HepG2 (cell line): Measurements from ENCODE around the gene MFNG. TPM values are rescaled to one million over a fixed set of nuclear protein-coding genes. Genes with fewer than 3 reads are reported as not detected.

Source experiments
- CHD2 ChIP-seq: IDR thresholded peaks from 2 replicates; pipeline ENCODE4 v1.6.1; 2011; ENCODE audit warnings: low read depth, low read length, improper control_type of control experiment
- GATA4 ChIP-seq: sonication (generic); IDR thresholded peaks from 2 replicates; pipeline ENCODE4 v1.6.1; 2016; ENCODE audit warnings: antibody characterized with exemption, low read depth, borderline replicate concordance
- GTF2F1 ChIP-seq: fragments of 150-350 bp; IDR thresholded peaks from 2 replicates; pipeline ENCODE4 v1.6.1; 2014; ENCODE audit warnings: low read length
- HMG20B ChIP-seq: conservative IDR thresholded peaks from 2 replicates; pipeline ENCODE4 v1.6.1; 2016; ENCODE audit warnings: missing genetic modification reagents, missing compliant biosample characterization
- MEIS2 ChIP-seq: sonication (generic); formaldehyde crosslinking; IDR thresholded peaks from 2 replicates; pipeline ENCODE4 v1.9.0; 2021; ENCODE audit warnings: mild to moderate bottlenecking, missing genetic modification reagents
- RORA ChIP-seq: sonication (generic); formaldehyde crosslinking; IDR thresholded peaks from 2 replicates; pipeline ENCODE4 v1.5.0; 2020; ENCODE audit warnings: mild to moderate bottlenecking, missing genetic modification reagents, moderate library complexity
- SOX13 ChIP-seq, 3 experiments: fragments of 450-650 bp in 1 of 3; sonication (generic) in 1 of 3; formaldehyde crosslinking in 1 of 3; IDR thresholded peaks in 2 of 3; conservative IDR thresholded peaks in 1 of 3; 2 replicates each; pipeline versions ENCODE4 v1.5.0 to v1.6.1; 2016 to 2020; ENCODE audit warnings: antibody characterized with exemption in 1 of 3, mild to moderate bottlenecking in 1 of 3, missing compliant biosample characterization in 1 of 3, missing genetic modification reagents in 1 of 3, moderate library complexity in 1 of 3
- TCF12 ChIP-seq, 2 experiments: fragments of 450-650 bp in 1 of 2; sonication (generic) in 1 of 2; formaldehyde crosslinking in 1 of 2; IDR thresholded peaks; 2 replicates each; pipeline versions ENCODE4 v1.6.1 to v1.8.0; 2017 to 2022; ENCODE audit warnings: antibody characterized with exemption in 1 of 2, mild to moderate bottlenecking in 1 of 2, missing genetic modification reagents in 1 of 2, moderate library complexity in 1 of 2
- YY1 ChIP-seq: IDR thresholded peaks from 2 replicates; pipeline ENCODE4 v1.6.1; 2011; ENCODE audit warnings: low read length, low read depth, moderate library complexity, mild to moderate bottlenecking; ENCODE audit not compliant: insufficient read depth, insufficient replicate concordance
- ZFAT ChIP-seq: sonication (generic); formaldehyde crosslinking; conservative IDR thresholded peaks from 2 replicates; pipeline ENCODE4 v1.8.1; 2023; ENCODE audit warnings: missing genetic modification reagents, inconsistent platforms
- ZFP36L2 ChIP-seq: sonication (generic); formaldehyde crosslinking; IDR thresholded peaks from 2 replicates; pipeline ENCODE4 v1.4.0; 2020; ENCODE audit warnings: missing genetic modification reagents
- ZFX ChIP-seq: sonication (generic); formaldehyde crosslinking; IDR thresholded peaks from 2 replicates; pipeline ENCODE4 v1.4.0; 2020; ENCODE audit warnings: mild to moderate bottlenecking, low read depth, missing genetic modification reagents, moderate library complexity
- ZNF207 ChIP-seq: fragments of 450-650 bp; IDR thresholded peaks from 2 replicates; pipeline ENCODE4 v1.6.1; 2016; ENCODE audit warnings: antibody characterized with exemption, borderline replicate concordance
- ZNF563 ChIP-seq: sonication (generic); formaldehyde crosslinking; IDR thresholded peaks from 2 replicates; pipeline ENCODE4 v1.8.0; 2022; ENCODE audit warnings: mild to moderate bottlenecking, moderate library complexity, missing genetic modification reagents
- ZNF780A ChIP-seq: sonication (generic); formaldehyde crosslinking; IDR thresholded peaks from 2 replicates; pipeline ENCODE4 v1.8.0; 2022; ENCODE audit warnings: mild to moderate bottlenecking, missing genetic modification reagents, moderate library complexity
- ZNF891 ChIP-seq: sonication (generic); formaldehyde crosslinking; IDR thresholded peaks from 2 replicates; pipeline ENCODE4 v1.5.0; 2020; ENCODE audit warnings: mild to moderate bottlenecking, missing genetic modification reagents
- polyA plus RNA-seq, 8 experiments: library from polyadenylated mRNA; depleted of rRNA in 3 of 8; stranded (reverse) in 7 of 8; unstranded in 1 of 8; fragments of >200 nt; fragmentation: Illumina TruSeq in 4 of 8; extraction: Trizol in 4 of 8; gene quantifications; 2 replicates each; pipeline versions ENCODE4 v1.2.1 to v1.2.3, GENCODE V29; 2011 to 2016; ENCODE audit warnings: low read depth in 4 of 8, missing spikeins in 1 of 8, mixed read lengths in 1 of 8; ENCODE audit not compliant: insufficient read depth in 1 of 8
- total RNA-seq, 5 experiments: library from RNA; depleted of rRNA; stranded (reverse); fragments of >200 nt; fragmentation: Illumina TruSeq; extraction: Trizol; gene quantifications; 2 replicates each; pipeline ENCODE4 v1.2.3, GENCODE V29; 2016; ENCODE audit warnings: low read depth in 1 of 5
- TF ChIP-seq, protein P1 (sequence below): sonication (generic); formaldehyde crosslinking; IDR thresholded peaks from 2 replicates; pipeline ENCODE4 v1.5.0; 2020; ENCODE audit warnings: missing genetic modification reagents, mild to moderate bottlenecking, borderline replicate concordance
- TF ChIP-seq, protein P2 (sequence below): sonication (generic); formaldehyde crosslinking; IDR thresholded peaks from 2 replicates; pipeline ENCODE4 v1.8.0; 2022; ENCODE audit warnings: mild to moderate bottlenecking, missing genetic modification reagents
- TF ChIP-seq, protein P3 (sequence below): sonication (generic); formaldehyde crosslinking; IDR thresholded peaks from 2 replicates; pipeline ENCODE4 v1.9.0; 2022; ENCODE audit warnings: missing genetic modification reagents, mild to moderate bottlenecking, borderline replicate concordance
- TF ChIP-seq, protein P4 (sequence below): sonication (generic); formaldehyde crosslinking; IDR thresholded peaks from 2 replicates; pipeline ENCODE4 v1.9.0; 2021; ENCODE audit warnings: missing genetic modification reagents, mild to moderate bottlenecking, borderline replicate concordance
- TF ChIP-seq, protein P5 (sequence below): sonication (generic); formaldehyde crosslinking; IDR thresholded peaks from 2 replicates; pipeline ENCODE4 v1.5.0; 2020; ENCODE audit warnings: missing genetic modification reagents, mild to moderate bottlenecking, borderline replicate concordance

The MFNG gene
- total and polyA plus RNA-seq, 2 of the 13 experiments (the other 11 are each of a cell fraction or from before 2014, with no cell fraction given), result 1.0 to 11.7 TPM

DNA sequence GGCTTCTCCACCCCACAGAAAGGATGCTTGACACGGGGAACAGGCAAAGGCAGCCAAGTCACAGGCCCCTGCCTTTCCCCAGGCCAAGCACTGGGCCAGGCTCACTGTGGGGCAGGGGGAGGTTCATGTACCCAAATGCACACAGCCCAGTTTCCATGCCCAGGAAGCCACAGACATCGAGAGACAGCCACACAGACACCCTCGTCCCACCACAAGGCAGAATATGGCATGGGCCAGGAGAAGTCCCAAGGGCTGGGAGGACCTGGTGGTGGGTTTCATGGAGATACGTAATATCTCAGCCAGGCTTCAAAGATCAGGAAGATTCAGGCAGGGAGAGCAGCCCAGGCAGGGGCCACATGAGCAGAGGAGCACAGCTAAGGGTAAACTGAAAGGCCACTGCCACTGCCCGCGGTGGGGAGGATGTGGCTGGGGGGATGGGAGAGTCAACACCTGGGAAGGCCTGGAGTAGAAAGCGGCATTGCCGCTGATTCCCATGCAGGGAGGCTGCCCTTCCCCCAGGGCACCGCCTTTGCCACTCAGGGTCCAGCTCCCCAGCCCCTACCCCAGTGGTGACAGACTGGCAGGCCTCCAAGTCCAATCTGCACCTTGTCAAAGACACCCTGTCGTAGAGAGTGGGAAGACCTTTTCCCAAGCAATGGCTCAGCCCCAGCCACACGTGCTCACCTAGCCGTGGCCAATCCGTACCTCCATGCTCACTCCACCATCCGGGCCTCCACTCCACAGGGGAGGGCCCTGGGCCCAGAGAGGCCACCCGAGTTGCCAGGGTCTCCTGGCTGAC lies 2.4 kb upstream of the MFNG start (continued):
- TF ChIP-seq SOX13 (IDR thresholded peaks at IDR 0.05), result no peak
- peak in 1 of 2 experiments; percentile 31; a peak in 1 of 4 replicates for TF ChIP-seq SOX13 (CRISPR knock-in tag; conservative IDR thresholded peaks at IDR 0.05 in 1 of 2, IDR thresholded peaks at IDR 0.05 in 1 of 2)
- no peak for TF ChIP-seq HMG20B
- TF ChIP-seq ZFX, result peak; percentile 77
- TF ChIP-seq ZFAT (CRISPR knock-in tag), result no peak
- no peak for TF ChIP-seq ZFP36L2 (CRISPR knock-in tag)
- TF ChIP-seq, protein P1, sequence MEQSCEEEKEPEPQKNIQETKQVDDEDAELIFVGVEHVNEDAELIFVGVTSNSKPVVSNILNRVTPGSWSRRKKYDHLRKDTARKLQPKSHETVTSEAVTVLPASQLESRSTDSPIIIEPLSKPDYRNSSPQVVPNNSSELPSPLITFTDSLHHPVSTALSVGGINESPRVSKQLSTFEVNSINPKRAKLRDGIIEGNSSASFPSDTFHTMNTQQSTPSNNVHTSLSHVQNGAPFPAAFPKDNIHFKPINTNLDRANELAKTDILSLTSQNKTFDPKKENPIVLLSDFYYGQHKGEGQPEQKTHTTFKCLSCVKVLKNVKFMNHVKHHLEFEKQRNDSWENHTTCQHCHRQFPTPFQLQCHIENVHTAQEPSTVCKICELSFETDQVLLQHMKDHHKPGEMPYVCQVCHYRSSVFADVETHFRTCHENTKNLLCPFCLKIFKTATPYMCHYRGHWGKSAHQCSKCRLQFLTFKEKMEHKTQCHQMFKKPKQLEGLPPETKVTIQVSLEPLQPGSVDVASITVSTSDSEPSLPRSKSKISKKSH (CRISPR knock-in tag), result peak; percentile 1; the same call in 1 of the 2 replicates
- TF ChIP-seq, protein P2, sequence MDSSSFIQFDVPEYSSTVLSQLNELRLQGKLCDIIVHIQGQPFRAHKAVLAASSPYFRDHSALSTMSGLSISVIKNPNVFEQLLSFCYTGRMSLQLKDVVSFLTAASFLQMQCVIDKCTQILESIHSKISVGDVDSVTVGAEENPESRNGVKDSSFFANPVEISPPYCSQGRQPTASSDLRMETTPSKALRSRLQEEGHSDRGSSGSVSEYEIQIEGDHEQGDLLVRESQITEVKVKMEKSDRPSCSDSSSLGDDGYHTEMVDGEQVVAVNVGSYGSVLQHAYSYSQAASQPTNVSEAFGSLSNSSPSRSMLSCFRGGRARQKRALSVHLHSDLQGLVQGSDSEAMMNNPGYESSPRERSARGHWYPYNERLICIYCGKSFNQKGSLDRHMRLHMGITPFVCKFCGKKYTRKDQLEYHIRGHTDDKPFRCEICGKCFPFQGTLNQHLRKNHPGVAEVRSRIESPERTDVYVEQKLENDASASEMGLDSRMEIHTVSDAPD (CRISPR knock-in tag), result no peak
- no peak for TF ChIP-seq ZNF207
- no peak for TF ChIP-seq MEIS2 (CRISPR knock-in tag)
- TF ChIP-seq ZNF563 (CRISPR knock-in tag), result no peak
- no peak for TF ChIP-seq ZNF891
- peak; percentile 27 for TF ChIP-seq YY1
- TF ChIP-seq, protein P3, sequence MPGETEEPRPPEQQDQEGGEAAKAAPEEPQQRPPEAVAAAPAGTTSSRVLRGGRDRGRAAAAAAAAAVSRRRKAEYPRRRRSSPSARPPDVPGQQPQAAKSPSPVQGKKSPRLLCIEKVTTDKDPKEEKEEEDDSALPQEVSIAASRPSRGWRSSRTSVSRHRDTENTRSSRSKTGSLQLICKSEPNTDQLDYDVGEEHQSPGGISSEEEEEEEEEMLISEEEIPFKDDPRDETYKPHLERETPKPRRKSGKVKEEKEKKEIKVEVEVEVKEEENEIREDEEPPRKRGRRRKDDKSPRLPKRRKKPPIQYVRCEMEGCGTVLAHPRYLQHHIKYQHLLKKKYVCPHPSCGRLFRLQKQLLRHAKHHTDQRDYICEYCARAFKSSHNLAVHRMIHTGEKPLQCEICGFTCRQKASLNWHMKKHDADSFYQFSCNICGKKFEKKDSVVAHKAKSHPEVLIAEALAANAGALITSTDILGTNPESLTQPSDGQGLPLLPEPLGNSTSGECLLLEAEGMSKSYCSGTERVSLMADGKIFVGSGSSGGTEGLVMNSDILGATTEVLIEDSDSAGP (CRISPR knock-in tag), result peak; percentile 65; the same call in 1 of the 2 replicates
- TF ChIP-seq TCF12 (IDR thresholded peaks at IDR 0.05), result no peak
- TF ChIP-seq TCF12 (CRISPR knock-in tag; IDR thresholded peaks at IDR 0.05), result no peak
- TF ChIP-seq GTF2F1, result no peak
- TF ChIP-seq GATA4, result no peak
- TF ChIP-seq ZNF780A (CRISPR knock-in tag), result no peak
- no peak for TF ChIP-seq CHD2
- no peak for TF ChIP-seq RORA (CRISPR knock-in tag)
- TF ChIP-seq, protein P4, sequence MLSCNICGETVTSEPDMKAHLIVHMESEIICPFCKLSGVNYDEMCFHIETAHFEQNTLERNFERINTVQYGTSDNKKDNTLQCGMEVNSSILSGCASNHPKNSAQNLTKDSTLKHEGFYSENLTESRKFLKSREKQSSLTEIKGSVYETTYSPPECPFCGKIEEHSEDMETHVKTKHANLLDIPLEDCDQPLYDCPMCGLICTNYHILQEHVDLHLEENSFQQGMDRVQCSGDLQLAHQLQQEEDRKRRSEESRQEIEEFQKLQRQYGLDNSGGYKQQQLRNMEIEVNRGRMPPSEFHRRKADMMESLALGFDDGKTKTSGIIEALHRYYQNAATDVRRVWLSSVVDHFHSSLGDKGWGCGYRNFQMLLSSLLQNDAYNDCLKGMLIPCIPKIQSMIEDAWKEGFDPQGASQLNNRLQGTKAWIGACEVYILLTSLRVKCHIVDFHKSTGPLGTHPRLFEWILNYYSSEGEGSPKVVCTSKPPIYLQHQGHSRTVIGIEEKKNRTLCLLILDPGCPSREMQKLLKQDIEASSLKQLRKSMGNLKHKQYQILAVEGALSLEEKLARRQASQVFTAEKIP (CRISPR knock-in tag), result no peak
- TF ChIP-seq, protein P5, sequence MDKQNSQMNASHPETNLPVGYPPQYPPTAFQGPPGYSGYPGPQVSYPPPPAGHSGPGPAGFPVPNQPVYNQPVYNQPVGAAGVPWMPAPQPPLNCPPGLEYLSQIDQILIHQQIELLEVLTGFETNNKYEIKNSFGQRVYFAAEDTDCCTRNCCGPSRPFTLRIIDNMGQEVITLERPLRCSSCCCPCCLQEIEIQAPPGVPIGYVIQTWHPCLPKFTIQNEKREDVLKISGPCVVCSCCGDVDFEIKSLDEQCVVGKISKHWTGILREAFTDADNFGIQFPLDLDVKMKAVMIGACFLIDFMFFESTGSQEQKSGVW (CRISPR knock-in tag), result no peak
